Measurements from ENCODE around the gene OR10H5. TPM values are rescaled to one million over a fixed set of nuclear protein-coding genes. Genes with fewer than 3 reads are reported as not detected.
A peak's percentile ranks its signal among the peaks of the same experiment; 100 is the strongest.
"Not testable (repeated sequence)": the region's sequence is repeated elsewhere in the genome, so short reads cannot be mapped to it uniquely, and the experiment has no call there.

The OR10H5 gene
- total RNA-seq, 4 donors from 2014 or later = not detected

DNA sequence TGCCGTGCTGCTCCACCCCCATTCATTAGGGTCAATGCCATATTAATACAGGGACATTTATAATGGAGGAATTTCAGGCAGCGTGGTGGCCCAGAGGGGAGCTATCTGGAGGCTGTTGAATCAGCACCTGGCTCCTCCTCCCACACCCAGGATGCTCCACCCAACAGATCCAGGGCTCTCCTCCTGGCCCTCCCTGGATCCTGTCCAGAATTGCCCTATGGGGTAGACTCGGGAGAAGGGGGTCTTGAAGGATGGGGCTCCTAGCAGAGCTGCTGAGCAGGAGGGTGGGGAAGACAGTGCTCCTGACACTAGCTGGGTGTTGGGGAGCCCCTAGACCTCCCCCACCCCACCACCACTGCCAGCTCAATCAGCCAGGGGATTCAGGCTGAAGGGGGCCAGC is 5.2 kb upstream of the OR10H5 start:
- 83% methylated on average over 1 of the region's 3 CpGs; no CpG with 5 or more reads in 1 of the 2 donors for WGBS, 2 donors (ENCODE audit: low coverage in 1 of 2)

DNA sequence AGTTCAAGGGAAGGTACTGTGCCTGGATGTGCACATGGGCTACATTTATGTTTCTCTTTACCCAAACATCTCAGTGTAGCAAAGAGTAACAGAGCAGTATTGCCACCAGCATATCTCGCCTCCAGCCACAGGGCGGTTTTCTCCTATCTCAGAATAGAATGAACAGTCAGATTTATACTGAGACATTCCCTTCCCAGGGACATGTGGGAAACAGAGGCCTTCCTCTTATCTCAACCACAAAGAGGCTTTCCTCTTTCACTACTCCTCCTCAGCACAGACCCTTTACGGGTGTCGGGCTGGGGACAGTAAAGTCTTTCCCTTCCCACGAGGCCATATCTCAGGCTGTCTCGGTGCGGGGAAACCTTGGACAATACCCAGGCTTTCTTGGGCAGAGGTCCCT is 4.6 kb upstream of the OR10H5 start:
- H3K27me3 ChIP-seq, H3K9me3 ChIP-seq, ATAC-seq, H3K27ac ChIP-seq, H3K36me3 ChIP-seq, H3K4me3 ChIP-seq: not testable (repeated sequence)
- 68% methylated on average over 4 of the region's 7 CpGs; no CpG with 5 or more reads in 1 of the 2 donors for WGBS, 2 donors (ENCODE audit: low coverage in 1 of 2)
- peaks cover 6 to 27% (median 16%) of the 10 kb centered on the region in 3 donors for H3K4me1 ChIP-seq

More for the DNA sequence above, 5.2 kb upstream of the OR10H5 start:
- no peaks in the 10 kb centered on the region for H3K36me3 ChIP-seq
- ATAC-seq = no peak
- H3K27ac ChIP-seq = no peak overlapping the region
- no peaks in the 10 kb centered on the region for H3K9me3 ChIP-seq
- H3K4me3 ChIP-seq = no peak overlapping the region
- TF ChIP-seq, protein P1, sequence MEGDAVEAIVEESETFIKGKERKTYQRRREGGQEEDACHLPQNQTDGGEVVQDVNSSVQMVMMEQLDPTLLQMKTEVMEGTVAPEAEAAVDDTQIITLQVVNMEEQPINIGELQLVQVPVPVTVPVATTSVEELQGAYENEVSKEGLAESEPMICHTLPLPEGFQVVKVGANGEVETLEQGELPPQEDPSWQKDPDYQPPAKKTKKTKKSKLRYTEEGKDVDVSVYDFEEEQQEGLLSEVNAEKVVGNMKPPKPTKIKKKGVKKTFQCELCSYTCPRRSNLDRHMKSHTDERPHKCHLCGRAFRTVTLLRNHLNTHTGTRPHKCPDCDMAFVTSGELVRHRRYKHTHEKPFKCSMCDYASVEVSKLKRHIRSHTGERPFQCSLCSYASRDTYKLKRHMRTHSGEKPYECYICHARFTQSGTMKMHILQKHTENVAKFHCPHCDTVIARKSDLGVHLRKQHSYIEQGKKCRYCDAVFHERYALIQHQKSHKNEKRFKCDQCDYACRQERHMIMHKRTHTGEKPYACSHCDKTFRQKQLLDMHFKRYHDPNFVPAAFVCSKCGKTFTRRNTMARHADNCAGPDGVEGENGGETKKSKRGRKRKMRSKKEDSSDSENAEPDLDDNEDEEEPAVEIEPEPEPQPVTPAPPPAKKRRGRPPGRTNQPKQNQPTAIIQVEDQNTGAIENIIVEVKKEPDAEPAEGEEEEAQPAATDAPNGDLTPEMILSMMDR (IDR thresholded peaks at IDR 0.05) = no peak
- TF ChIP-seq POLR2A (IDR thresholded peaks at IDR 0.05) (no peak), EP300 (IDR thresholded peaks at IDR 0.05) (no peak), POLR2AphosphoS5 (IDR thresholded peaks at IDR 0.05) (no peak)
- peaks cover 6 to 33% (median 16%) of the 10 kb centered on the region in 3 donors for H3K4me1 ChIP-seq
- peaks cover under 1% of the 10 kb centered on the region for H3K27me3 ChIP-seq

DNA sequence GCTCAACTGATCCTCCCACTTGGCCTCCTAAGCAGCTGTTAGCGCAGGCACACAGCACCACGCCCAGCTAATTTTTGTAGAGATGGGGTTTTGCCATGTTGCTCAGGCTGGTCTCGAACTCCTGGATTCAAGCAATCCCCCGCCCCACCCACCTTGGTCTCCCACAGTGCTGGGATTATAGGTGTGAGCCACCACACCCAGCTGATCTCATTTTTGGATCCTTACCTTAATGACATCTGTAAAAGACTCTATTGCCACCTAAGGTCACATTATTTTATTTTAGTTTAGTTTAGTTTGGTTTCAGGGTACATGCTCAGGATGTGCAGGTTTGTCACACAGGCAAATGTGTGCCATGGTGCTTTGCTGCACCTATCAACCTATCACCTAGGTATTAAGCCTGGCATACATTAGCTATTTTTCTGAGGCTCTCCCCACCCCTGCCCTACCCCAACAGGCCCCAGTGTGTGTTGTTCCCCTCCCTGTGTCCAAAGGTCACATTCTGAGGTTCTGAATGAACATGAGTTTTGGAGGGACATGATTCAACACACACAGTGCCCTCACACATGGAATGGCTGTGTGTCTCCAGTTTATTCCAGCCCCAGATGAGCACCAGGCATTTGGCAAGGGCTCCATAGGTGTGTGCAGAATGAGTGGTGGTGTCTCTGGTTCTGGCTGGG is 1.3 kb downstream of the OR10H5 start:
- 57 to 85% methylated on average over 2 to 4 of the region's 4 CpGs for whole genome bisulfite sequencing, 2 donors (ENCODE audit: low coverage in 1 of 2)
- Histone ChIP-seq H3K9me3 (no peaks in the 10 kb centered on the region), H3K27me3 (peaks cover 34% of the 10 kb centered on the region), H3K4me3 (no peak overlapping the region), H3K27ac (no peak overlapping the region), H3K36me3 (no peaks in the 10 kb centered on the region), H3K4me1 (no peaks in the 10 kb centered on the region)
- TF ChIP-seq, protein P1 (IDR thresholded peaks at IDR 0.05) = no peak
- TF ChIP-seq POLR2AphosphoS5 (IDR thresholded peaks at IDR 0.05) (no peak), EP300 (IDR thresholded peaks at IDR 0.05) (no peak), POLR2A (IDR thresholded peaks at IDR 0.05) (no peak)
- no peak for ATAC-seq

DNA sequence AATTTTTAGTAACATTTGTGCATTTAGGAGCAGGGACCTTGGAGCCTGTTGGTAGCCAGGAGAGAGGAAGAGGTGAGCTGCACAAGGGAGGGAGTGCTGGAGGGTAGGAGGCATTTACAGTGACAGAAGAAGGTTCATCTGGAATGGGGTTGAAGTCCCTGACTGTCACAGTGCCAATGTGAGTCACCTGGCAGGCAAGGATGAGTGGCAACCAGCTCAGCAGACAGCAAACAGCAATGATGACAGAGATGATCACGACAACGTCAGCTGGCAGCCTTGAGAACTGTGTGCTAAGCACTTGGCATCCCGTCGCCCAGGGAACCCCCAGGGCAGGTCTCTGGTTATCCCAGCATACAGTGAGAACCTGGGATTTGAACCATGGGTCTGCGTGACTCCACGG is 2.6 kb downstream of the OR10H5 start:
- H3K36me3 ChIP-seq = no peaks in the 10 kb centered on the region
- H3K27ac ChIP-seq = no peak overlapping the region
- no peak overlapping the region for H3K4me3 ChIP-seq
- no peaks in the 10 kb centered on the region for H3K9me3 ChIP-seq
- 72% methylated on average over 4 of the region's 6 CpGs; no CpG with 5 or more reads in 1 of the 2 donors for WGBS, 2 donors (ENCODE audit: low coverage in 1 of 2)
- no peaks in the 10 kb centered on the region for H3K4me1 ChIP-seq
- TF ChIP-seq, protein P1 (IDR thresholded peaks at IDR 0.05) = no peak
- TF ChIP-seq POLR2A (IDR thresholded peaks at IDR 0.05) = no peak
- TF ChIP-seq POLR2AphosphoS5 (IDR thresholded peaks at IDR 0.05) = no peak
- no peak for TF ChIP-seq EP300 (IDR thresholded peaks at IDR 0.05)
- peaks cover 34% of the 10 kb centered on the region for H3K27me3 ChIP-seq
- no peak for ATAC-seq

DNA sequence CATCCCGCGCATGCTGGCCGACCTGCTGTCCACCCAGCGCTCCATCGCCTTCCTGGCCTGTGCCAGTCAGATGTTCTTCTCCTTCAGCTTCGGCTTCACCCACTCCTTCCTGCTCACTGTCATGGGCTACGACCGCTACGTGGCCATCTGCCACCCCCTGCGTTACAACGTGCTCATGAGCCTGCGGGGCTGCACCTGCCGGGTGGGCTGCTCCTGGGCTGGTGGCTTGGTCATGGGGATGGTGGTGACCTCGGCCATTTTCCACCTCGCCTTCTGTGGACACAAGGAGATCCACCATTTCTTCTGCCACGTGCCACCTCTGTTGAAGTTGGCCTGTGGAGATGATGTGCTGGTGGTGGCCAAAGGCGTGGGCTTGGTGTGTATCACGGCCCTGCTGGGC is 6.8 kb downstream of the OR10H5 start:
- ATAC-seq, H3K9me3 ChIP-seq, H3K36me3 ChIP-seq, H3K4me1 ChIP-seq, H3K4me3 ChIP-seq, H3K27ac ChIP-seq: not testable (repeated sequence)
- WGBS, 2 donors (ENCODE audit: low coverage in 1 of 2) = 94 to 97% methylated on average over 5 to 8 of the region's 18 CpGs
- peaks cover 25% of the 10 kb centered on the region for H3K27me3 ChIP-seq

DNA sequence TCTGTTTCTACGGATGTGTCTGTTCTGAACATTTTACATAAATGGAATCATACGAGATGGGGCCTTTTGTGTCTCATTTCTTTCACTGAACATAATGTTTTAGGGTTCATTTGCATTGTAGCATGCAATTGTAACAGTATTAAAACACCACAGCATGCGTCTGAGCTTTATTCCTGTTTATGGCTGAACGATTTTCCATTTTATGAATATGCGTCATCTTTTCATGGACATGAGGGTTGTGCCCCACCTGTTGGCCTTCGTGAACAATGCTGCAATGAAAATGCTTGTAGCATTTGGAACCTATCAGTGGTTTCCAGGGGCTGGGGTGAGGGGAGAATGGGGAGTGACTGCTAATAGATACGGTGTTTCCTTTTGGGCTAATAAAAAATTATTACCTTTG is 22.9 kb downstream of the OR10H5 start:
- 6 to 19% methylated on average over 7 of the region's 7 CpGs for WGBS, 2 donors (ENCODE audit: low coverage in 1 of 2)
- H3K4me3 ChIP-seq = no peak overlapping the region
- ATAC-seq = no peak

More for the DNA sequence above, 22.9 kb downstream of the OR10H5 start:
- TF ChIP-seq, protein P1 (IDR thresholded peaks at IDR 0.05) = peak in 3 of 4 experiments; percentile 45 to 59 (median 45)
- TF ChIP-seq POLR2AphosphoS5 (IDR thresholded peaks at IDR 0.05) = no peak
- H3K9me3 ChIP-seq = no peaks in the 10 kb centered on the region
- no peak overlapping the region for H3K27ac ChIP-seq
- H3K36me3 ChIP-seq = no peaks in the 10 kb centered on the region
- no peaks in the 10 kb centered on the region for H3K4me1 ChIP-seq
- H3K27me3 ChIP-seq = peaks cover 46% of the 10 kb centered on the region
